ENCODE data around the gene PGF. TPM values are rescaled to one million over a fixed set of nuclear protein-coding genes. Genes with fewer than 3 reads are reported as not detected.
"Not testable (repeated sequence)": the region's sequence is repeated elsewhere in the genome, so short reads cannot be mapped to it uniquely, and the experiment has no call there.

The PGF gene
- total RNA-seq, 1 experiment from 2014 or later, result 9.1 TPM

GRCh38 chr14:74932401-74932901, 22.9 kb downstream of the PGF start:
- intact Hi-C loops (cut with micrococcal nuclease; ENCODE audit: unreplicated experiment), result no loop called here
- no peak for TF ChIP-seq CTCF (IDR thresholded peaks at IDR 0.05; ENCODE audit: insufficient read depth in 1 of 2, low read depth in 1 of 2, low read length in 1 of 2, severe bottlenecking in 1 of 2, unreplicated experiment in 1 of 2)
- H3K36me3 ChIP-seq (ENCODE audit: control insufficient read depth, insufficient read depth, low read length), result no peaks in the 10 kb centered on the region
- DNase-seq, result no peak
- no TSS peak for BruUV-seq (replicated peaks)
- Mint-ChIP-seq H3K36me3 (ENCODE audit: insufficient read depth, unreplicated experiment) (no peaks in the 10 kb centered on the region), H3K4me1 (ENCODE audit: low read depth, unreplicated experiment) (no peaks in the 10 kb centered on the region), H3K4me3 (ENCODE audit: unreplicated experiment) (no peak overlapping the region), H3K27me3 (ENCODE audit: insufficient read depth, unreplicated experiment) (no peaks in the 10 kb centered on the region), H3K9me3 (ENCODE audit: unreplicated experiment) (no peaks in the 10 kb centered on the region), H3K27ac (ENCODE audit: unreplicated experiment) (no peak overlapping the region)
- no peaks in the 10 kb centered on the region for H3K9me3 ChIP-seq
- no peak overlapping the region for H3K4me3 ChIP-seq (ENCODE audit: low read depth, low read length)
- ChIA-PET CTCF (no interaction called here), POLR2A (no interaction called here)
- no peaks in the 10 kb centered on the region for H3K4me1 ChIP-seq
- H3K27me3 ChIP-seq (replicated peaks; ENCODE audit: control insufficient read depth, insufficient read depth, low read length), result no peaks in the 10 kb centered on the region

- H3K9me3 Mint-ChIP-seq (ENCODE audit: unreplicated experiment); DNase-seq; H3K4me1 Mint-ChIP-seq (ENCODE audit: low read depth, unreplicated experiment); H3K27me3 ChIP-seq (replicated peaks; ENCODE audit: control insufficient read depth, insufficient read depth, low read length); BruUV-seq (replicated peaks); H3K27ac Mint-ChIP-seq (ENCODE audit: unreplicated experiment); H3K36me3 ChIP-seq (ENCODE audit: control insufficient read depth, insufficient read depth, low read length); H3K9me3 ChIP-seq; H3K36me3 Mint-ChIP-seq (ENCODE audit: insufficient read depth, unreplicated experiment); POLR2A ChIA-PET; H3K4me3 Mint-ChIP-seq (ENCODE audit: unreplicated experiment); intact Hi-C loops (cut with micrococcal nuclease; ENCODE audit: unreplicated experiment); H3K27me3 Mint-ChIP-seq (ENCODE audit: insufficient read depth, unreplicated experiment); H3K4me3 ChIP-seq (ENCODE audit: low read depth, low read length); H3K4me1 ChIP-seq: not testable (repeated sequence)
- CTCF ChIA-PET, result interaction anchor here (1.1 to 1.2 kb wide), 2 partner anchors 71 to 73 kb away, joined by 3 to 4 read pairs; partner anchors contain the start of gene EIF2B2
These were observed 23.7 kb downstream of the PGF start for GRCh38 chr14:74931744-74932143.

- POLR2A ChIA-PET, result no interaction called here
- no peaks in the 10 kb centered on the region for H3K9me3 Mint-ChIP-seq (ENCODE audit: unreplicated experiment)
- CTCF ChIA-PET, result interaction anchor here (1.4 kb wide), 1 partner anchor 68 kb away, joined by 3 read pairs; no protein-coding TSS in a partner anchor
- H3K4me1 ChIP-seq, result no peaks in the 10 kb centered on the region
- H3K4me1 Mint-ChIP-seq (ENCODE audit: low read depth, unreplicated experiment), result peaks cover 6% of the 10 kb centered on the region
- H3K4me3 Mint-ChIP-seq (ENCODE audit: unreplicated experiment), result no peak overlapping the region
- H3K36me3 Mint-ChIP-seq (ENCODE audit: insufficient read depth, unreplicated experiment), result no peaks in the 10 kb centered on the region
- H3K27me3 ChIP-seq (replicated peaks; ENCODE audit: control insufficient read depth, insufficient read depth, low read length), result no peaks in the 10 kb centered on the region; the same call in 1 of the 2 replicates
- intact Hi-C loops (cut with micrococcal nuclease; ENCODE audit: unreplicated experiment), result no loop called here
- no TSS peak for BruUV-seq (replicated peaks)
- DNase-seq, result no peak
- H3K4me3 ChIP-seq (ENCODE audit: low read depth, low read length), result no peak overlapping the region
- no peaks in the 10 kb centered on the region for H3K36me3 ChIP-seq (ENCODE audit: control insufficient read depth, insufficient read depth, low read length)
- H3K27me3 Mint-ChIP-seq (ENCODE audit: insufficient read depth, unreplicated experiment), result peaks cover 5% of the 10 kb centered on the region
- TF ChIP-seq CTCF (IDR thresholded peaks at IDR 0.05; ENCODE audit: insufficient read depth in 1 of 2, low read depth in 1 of 2, low read length in 1 of 2, severe bottlenecking in 1 of 2, unreplicated experiment in 1 of 2), result no peak
- no peak overlapping the region for H3K27ac Mint-ChIP-seq (ENCODE audit: unreplicated experiment)
- H3K9me3 ChIP-seq, result no peaks in the 10 kb centered on the region
These were observed 26.2 kb downstream of the PGF start for GRCh38 chr14:74929242-74929641.

- Histone ChIP-seq H3K36me3 (ENCODE audit: control insufficient read depth, insufficient read depth, low read length) (no peaks in the 10 kb centered on the region), H3K9me3 (no peaks in the 10 kb centered on the region), H3K4me1 (no peaks in the 10 kb centered on the region), H3K27me3 (replicated peaks; ENCODE audit: control insufficient read depth, insufficient read depth, low read length) (no peaks in the 10 kb centered on the region; the same call in 1 of the 2 replicates), H3K4me3 (ENCODE audit: low read depth, low read length) (no peak overlapping the region)
- H3K9me3 Mint-ChIP-seq (ENCODE audit: unreplicated experiment), result no peaks in the 10 kb centered on the region
- BruUV-seq (replicated peaks), result no TSS peak
- no peak for TF ChIP-seq CTCF (IDR thresholded peaks at IDR 0.05; ENCODE audit: insufficient read depth in 1 of 2, low read depth in 1 of 2, low read length in 1 of 2, severe bottlenecking in 1 of 2, unreplicated experiment in 1 of 2)
- intact Hi-C loops (cut with micrococcal nuclease; ENCODE audit: unreplicated experiment), result no loop called here
- no peak overlapping the region for H3K4me3 Mint-ChIP-seq (ENCODE audit: unreplicated experiment)
- no peak overlapping the region for H3K27ac Mint-ChIP-seq (ENCODE audit: unreplicated experiment)
- ChIA-PET CTCF (interaction anchor here (0.7 kb wide), 1 partner anchor 49 kb away, joined by 3 read pairs; no protein-coding TSS in a partner anchor), POLR2A (no interaction called here)
- H3K27me3 Mint-ChIP-seq (ENCODE audit: insufficient read depth, unreplicated experiment), result peaks cover 5% of the 10 kb centered on the region
- H3K36me3 Mint-ChIP-seq (ENCODE audit: insufficient read depth, unreplicated experiment), result no peaks in the 10 kb centered on the region
- H3K4me1 Mint-ChIP-seq (ENCODE audit: low read depth, unreplicated experiment), result peaks cover 6% of the 10 kb centered on the region
- DNase-seq, result no peak
These were observed 28.2 kb downstream of the PGF start for GRCh38 chr14:74927225-74927624.
